ENCODE measurements around the gene DLG2. TPM values are rescaled to one million over a fixed set of nuclear protein-coding genes. Genes with fewer than 3 reads are reported as not detected.

DLG2 gene
- total and polyA plus RNA-seq, 2 donors (not counting 3 experiments of a cell fraction or from before 2014, with no cell fraction given) = 0.15 to 1.1 TPM

GRCh38 chr11:83544846-83545245 lies 2082.3 kb downstream of the DLG2 start:
- POLR2A ChIA-PET = no interaction called here
- H3K9me1 ChIP-seq (replicated peaks; ENCODE audit: control insufficient read depth, extremely low read depth, insufficient read depth, low read length) = no peaks in the 10 kb centered on the region

More at GRCh38 chr11:83544846-83545245, 2082.3 kb downstream of the DLG2 start:
- FAIRE-seq (no peak), DNase-seq (ENCODE audit: low read depth, low spot score) (no peak)
- Histone ChIP-seq H3K79me2 (ENCODE audit: control insufficient read depth, insufficient read depth, low read length) (no peaks in the 10 kb centered on the region), H2AFZ (ENCODE audit: low read depth, low read length) (no peak overlapping the region), H4K20me1 (replicated peaks; ENCODE audit: control insufficient read depth, extremely low read depth, insufficient read depth, low read length) (no peaks in the 10 kb centered on the region), H3K27me3 (ENCODE audit: control insufficient read depth in 2 of 2, insufficient read depth in 2 of 2, low read length in 2 of 2) (no peaks in the 10 kb centered on the region), H3K9ac (replicated peaks; ENCODE audit: extremely low read depth, insufficient read depth, low read length) (no peak overlapping the region), H3K4me3 (replicated peaks in 1 of 3; ENCODE audit: insufficient read depth in 1 of 3, low read depth in 1 of 3, low read length in 3 of 3) (no peak overlapping the region), H3K36me3 (ENCODE audit: control insufficient read depth in 2 of 2, extremely low read depth in 1 of 2, insufficient read depth in 2 of 2, low read length in 2 of 2) (no peaks in the 10 kb centered on the region), H3K9me3 (replicated peaks; ENCODE audit: control insufficient read depth, insufficient read depth, low read length) (no peaks in the 10 kb centered on the region), H3K27ac (ENCODE audit: insufficient read depth, low read depth, low read length) (no peak overlapping the region), H3K4me2 (ENCODE audit: insufficient read depth, low read length) (no peak overlapping the region), H3K4me1 (ENCODE audit: control insufficient read depth, extremely low read depth, insufficient read depth, low read length) (no peaks in the 10 kb centered on the region)
- CTCF ChIA-PET = no interaction called here
- TF ChIP-seq POLR2AphosphoS5 (IDR thresholded peaks at IDR 0.05; ENCODE audit: insufficient read depth, low read depth, low read length) (no peak), FOS (IDR thresholded peaks at IDR 0.05; ENCODE audit: borderline replicate concordance, insufficient read depth, low read length) (no peak), JUN (IDR thresholded peaks at IDR 0.05; ENCODE audit: borderline replicate concordance, insufficient read depth, insufficient read length, low read depth) (no peak), CTCF (IDR thresholded peaks at IDR 0.05; ENCODE audit: extremely low read depth in 1 of 2, insufficient read depth in 1 of 2, low read depth in 1 of 2, low read length in 2 of 2) (no peak), MYC (IDR thresholded peaks at IDR 0.05; ENCODE audit: low read depth, low read length) (no peak), EZH2 (IDR thresholded peaks at IDR 0.05; ENCODE audit: borderline replicate concordance, low read depth, low read length, severe bottlenecking) (no peak), MAX (IDR thresholded peaks at IDR 0.05; ENCODE audit: insufficient read depth, insufficient read length) (no peak), POLR2A (IDR thresholded peaks at IDR 0.05; ENCODE audit: low read depth, low read length) (no peak), GATA2 (IDR thresholded peaks at IDR 0.05; ENCODE audit: insufficient read depth, insufficient read length, low read depth, low read length) (no peak)
- intact Hi-C loops (cut with micrococcal nuclease) = no loop called here
- BruUV-seq (replicated peaks) = no TSS peak
- dilution Hi-C loops (cut with MboI; ENCODE audit: extremely low pct_ligation_motif_present, low sequenced_read_pairs) = no loop called here
